Stimulated activated CD4-positive, alpha-beta T cell treated with anti-CD3 and anti-CD28 coated beads, Interleukin-1b, Interleukin-23, amount 100 ng/mL, for 24 hours (primary cell): ENCODE data around the gene SCUBE1.

Source experiments
- DNase-seq, 4 experiments: peaks; one replicate each; pipeline ENCODE4 v3.0.0-alpha.2; 2020; ENCODE audit warnings: low read depth in 4 of 4, low spot score in 1 of 4

SCUBE1 gene

DNA sequence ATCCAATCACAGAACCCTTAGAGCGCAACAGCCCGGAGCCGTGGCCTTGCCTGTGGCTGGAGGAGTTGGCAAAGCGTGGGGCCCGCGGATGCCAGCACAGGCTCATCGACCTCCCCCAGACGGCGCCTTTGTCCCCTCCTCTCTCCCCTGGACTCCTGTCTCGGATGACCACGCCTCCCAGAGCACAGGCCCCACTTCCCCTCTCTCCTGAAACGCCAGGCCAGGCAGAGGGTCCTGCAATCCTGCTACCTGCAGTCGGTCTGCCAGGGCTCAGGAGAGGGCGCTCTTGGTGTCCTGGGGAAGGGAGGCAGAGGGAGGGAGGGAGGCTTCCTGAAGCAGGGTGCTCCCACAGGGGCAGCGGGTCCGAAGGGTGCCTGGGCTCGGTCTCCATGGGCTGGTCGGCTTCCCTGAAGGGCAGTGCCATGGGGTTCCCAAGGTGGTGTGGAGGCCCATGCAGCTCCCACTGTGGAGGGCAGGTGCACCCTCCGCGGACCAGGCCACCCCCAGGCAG is 139.6 kb downstream of the SCUBE1 start:
- DNase-seq: no peak

GRCh38 chr22:43202756-43203410 is 140.3 kb downstream of the SCUBE1 start:
- no peak for DNase-seq

DNA sequence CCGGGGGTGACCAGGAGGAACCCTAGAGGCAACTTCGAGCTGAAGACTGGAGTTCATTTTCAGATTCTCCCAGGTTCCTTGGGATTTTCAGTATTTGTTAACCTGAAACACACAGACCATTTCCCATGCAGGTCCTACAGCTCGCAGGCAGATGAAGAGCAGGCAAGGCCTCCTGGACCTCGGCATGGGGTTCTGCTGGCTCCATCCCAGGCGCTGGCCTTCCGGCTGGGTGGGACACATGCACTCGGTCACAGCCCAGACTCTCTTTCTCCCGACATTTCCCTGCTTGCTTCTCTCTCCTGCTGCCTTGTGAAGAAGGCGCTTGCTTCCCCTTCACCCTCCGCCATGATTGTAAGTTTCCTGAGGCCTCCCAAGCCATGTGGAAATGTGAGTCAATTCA is 140.8 kb downstream of the SCUBE1 start:
- DNase-seq: no peak

DNA sequence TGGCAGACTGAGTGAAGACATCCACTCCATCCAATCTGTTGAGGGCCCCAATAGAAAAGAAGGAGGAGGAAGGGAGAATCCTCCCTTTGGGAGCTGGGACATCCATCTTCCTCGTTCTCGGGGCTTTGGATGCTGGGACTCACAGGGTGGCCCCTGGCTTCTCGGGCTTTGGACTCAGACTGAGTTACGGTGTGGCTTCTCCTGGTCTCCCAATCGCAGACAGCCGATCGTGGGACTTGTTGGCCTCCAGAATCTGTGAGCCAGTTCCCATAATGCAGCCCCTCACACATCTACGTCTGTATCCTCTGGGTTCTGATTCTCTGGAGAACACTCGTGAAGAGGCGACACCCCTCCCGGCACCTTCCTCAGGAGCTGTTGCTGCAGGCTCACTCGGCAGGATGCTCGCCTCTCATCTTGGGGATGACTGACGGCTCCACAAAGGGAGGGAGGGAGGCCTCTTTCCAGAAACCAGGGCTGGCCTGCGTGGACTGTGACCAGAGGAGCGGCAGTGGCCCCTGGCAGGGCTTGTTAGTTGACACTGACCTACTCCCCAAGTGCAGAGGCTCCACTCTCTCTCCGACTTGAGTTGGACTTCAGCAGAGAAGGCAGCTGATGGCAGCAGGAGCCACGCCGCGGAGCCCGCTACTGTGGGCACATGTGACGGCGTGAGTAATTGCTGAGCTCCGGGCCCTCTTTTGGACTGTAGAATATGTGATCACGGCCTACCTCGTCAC is 141.5 kb downstream of the SCUBE1 start:
- DNase-seq: no peak

GRCh38 chr22:43200555-43200954 is 142.6 kb downstream of the SCUBE1 start:
- DNase-seq: no peak

DNA sequence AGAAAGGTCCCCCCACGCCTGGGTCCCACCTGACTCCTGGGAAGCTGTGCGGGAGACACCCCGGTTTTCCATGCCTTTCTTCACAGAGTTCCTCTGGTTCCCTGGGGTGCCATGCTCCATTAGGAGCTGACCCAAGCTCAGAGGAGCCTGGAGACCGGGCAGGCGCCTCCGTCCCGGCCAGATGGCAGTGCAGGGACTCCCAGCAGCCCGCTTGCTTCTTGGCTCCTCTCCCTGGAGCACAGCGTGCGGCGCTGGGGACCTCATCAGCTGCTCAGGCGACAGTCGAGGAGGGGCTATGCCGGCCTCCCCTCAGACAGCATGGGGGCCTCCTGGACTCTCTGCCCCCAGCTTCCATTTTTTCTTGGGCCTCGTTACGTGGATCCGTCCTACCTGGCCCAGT is 143.1 kb downstream of the SCUBE1 start:
- DNase-seq: no peak

DNA sequence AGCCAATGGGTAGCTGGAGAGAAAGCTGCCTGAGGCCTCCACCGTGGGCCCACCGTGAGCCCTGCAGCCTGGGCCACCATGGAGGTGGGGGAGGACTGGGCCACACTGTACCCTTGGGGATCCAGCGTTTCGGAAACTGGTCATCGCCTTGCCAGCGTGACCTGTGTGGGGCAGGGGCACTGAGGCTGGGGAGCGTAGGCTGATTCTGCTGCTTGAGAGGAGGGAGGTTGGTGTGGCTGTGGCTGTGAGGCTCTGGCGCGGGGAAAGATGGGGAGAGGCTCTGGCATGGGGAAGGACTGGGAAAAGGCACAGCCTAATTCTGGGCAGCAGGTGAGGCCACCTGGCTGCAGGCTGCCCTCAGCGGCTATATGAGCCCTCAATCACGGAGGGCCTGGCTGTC is 143.6 kb downstream of the SCUBE1 start:
- no peak for DNase-seq

- DNase-seq: no peak
These were observed 144.2 kb downstream of the SCUBE1 start for GRCh38 chr22:43198936-43199335.

- no peak for DNase-seq
These were observed 145.0 kb downstream of the SCUBE1 start for GRCh38 chr22:43198126-43198525.

DNA sequence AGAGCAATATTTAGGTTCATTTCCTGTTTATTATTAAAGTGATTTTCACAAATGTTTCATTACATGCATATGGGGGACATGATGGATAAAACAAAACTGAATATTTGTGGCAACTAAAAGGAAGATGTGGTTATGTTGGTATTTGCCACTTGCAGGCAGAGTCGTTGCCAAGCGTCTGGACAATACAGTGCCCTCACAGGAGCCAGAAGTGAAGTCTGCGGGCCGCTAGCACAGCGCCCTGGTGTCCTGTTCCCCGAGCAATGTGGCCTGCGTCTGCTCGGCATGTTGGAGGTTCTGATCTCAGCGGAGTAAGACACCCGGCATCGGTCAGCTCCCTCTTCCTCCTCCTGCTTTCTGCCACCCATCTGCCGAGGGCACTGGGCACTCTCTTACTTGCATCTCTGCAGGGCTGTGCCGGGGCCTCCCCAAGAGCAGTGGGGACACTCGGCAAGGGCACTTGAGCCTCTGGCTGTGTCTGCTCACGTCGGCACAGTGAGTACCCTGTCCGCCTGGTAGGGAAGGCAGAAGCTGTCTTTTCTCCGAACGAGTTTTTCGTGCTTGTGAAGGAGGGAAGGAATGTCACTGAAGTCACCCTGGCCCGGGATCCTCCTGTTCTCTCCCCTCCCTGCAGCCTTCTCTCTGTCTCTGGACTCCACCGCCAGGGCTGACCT is 145.8 kb downstream of the SCUBE1 start:
- no peak for DNase-seq

DNA sequence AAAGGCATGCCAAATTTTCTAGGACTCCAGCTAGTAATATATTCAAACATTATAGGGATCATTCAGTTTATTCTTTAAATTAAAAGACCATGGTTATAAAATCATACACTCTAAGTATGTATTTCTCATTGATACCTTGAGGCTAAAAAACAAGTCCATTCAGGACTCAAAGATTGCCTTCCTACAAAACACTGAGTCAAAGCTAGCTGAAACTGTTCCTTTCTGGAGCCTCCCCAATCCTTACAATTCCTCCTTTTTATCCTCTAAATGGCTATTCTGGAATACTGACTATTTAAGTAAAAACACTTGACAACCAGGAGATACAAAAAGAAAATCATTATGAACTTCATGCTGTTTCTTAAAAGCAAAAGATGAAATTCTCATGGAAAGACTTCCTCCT is 151.3 kb downstream of the SCUBE1 start:
- DNase-seq: no peak

DNA sequence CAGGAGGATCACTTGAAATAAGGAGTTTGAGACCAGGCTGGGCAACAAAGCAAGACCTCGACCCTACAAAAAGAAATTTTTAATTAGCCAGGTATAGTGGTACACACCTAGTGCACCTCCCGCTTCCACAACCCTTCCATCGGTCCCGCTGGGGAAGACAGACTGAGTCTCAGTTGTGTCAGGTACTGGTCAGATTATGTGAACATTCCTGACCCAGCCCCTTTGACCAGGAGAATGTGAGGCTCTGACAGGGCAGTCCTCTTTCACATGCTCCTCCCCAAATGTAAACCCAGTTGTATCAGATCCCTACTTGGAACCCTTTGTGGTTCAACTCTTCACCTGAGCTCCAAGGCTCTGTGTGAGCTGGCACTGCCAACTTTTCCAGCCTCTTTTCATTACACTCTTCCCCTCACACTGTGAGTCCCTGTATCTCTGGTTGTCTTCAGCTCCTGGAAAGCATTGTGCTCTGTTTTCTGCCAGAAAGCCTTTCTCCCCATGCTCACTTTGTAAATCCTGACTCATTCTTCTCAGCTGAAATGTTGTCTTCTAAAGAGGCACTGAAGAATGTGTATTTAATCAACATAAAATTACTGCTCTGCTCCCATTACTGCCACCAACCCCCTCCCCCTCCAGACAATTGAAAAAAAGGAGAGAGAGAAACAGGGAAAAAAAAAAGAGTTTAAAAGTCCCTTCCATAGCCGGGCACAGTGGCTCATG is 154.2 kb downstream of the SCUBE1 start:
- no peak for DNase-seq

GRCh38 chr22:43187171-43188099 is 155.7 kb downstream of the SCUBE1 start:
- DNase-seq: peak; percentile 92 to 96 (median 94)

DNA sequence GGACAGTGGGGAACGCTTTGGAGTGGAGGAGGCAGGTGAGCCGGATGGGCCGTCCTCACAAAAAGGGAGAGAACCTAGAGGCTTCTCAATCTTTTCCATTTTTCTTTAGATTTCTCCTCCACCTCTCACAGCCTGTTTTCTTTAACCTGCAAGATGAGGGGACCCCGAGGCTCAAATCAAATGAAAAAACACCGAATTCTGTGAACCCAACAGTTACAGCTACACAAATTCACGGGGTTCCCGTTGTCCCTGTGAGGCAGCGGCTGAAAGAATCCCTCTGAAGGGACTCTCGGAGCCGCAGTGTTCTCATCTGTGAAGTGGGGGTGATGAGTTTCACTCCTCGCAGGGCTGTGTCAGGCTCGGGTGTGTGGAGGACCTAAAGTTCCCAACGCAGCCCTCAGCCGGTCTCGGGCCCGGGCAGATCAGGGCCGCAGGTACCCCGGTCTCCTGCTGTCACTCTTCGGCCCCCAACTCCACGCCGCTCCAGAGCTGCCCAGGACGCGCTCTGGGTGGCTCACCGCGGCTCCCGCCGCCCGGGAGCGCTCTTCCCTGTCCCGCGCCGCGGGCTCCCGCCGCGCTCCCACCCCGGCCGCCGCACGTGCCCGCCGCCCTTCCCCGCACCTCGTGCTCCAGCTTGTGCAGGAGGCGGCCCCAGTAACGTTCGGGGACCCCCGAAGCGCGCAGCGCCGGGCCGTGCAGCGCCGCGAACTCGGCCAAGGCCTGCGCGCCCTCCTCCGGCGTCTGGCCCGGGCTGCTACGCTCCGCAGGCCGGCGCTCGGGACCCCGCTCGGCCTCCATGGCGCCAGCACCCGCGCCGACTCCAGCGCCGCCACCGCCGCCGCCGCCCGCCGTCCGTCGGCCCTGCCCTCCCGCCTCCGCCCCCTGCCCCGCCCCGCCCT is 156.7 kb downstream of the SCUBE1 start, which contains the start of gene TTLL12:
TSS of gene TTLL12 (minus strand) at position 863 of the 899 bp plus-strand sequence. CDS start at position 798, 65 bp downstream.
- DNase-seq: peak; percentile 16 to 47 (median 44)

DNA sequence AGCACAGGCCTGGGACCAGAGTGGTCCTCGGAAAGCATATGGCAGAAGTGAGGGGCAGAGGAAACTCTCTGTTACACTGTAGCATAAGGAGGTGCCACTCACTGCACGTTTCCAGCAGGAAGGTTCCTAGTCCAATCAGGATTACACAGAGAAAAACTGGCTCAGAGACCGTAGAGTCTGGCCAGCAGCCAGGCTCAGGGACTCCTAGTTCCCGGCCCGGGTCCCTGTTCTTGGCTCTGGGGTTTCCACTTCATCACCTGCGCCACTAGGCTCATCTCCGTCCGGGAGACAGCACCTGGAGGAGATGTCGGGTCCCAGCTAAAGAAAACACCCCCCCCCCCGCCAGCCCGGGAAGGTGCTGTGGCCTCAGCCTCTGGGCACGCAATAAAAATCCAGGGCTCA is 157.3 kb downstream of the SCUBE1 start:
- DNase-seq: no peak

DNA sequence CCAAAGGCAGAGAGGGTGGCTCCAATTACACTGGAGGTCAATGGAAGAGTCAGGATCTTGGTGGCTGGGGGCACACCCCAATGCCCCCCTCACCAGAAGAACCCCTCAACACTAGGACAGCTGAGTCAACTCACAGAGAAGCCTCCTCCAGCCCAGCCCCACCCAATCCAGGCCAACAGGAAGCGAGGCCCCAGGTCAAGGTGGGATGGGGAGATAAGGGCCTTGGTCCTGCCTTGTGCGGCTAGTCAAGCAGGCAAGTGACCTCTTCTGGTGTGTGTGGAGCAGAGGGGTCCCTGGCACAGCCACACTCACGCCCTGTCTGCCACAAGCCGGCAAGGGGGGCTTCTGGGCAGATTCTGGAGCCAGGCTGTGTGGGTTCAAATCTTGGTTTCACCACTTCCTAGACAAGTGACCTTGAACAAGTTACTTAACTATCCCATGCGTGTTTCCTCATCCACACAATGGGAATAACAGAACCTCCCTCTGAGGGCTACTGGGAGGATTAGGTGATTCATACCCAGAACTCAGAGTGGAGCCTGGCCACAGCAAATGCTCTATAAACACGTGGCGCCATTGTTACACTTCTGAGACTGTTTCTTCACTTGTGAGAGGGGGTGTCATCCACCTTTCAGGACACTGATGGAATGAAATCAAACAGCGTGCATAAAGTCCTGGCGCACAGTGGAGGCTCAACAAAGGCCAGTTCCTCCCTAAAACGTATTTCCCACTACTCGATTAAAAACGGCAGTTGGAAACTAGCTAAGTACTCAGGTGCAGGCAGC is 159.5 kb downstream of the SCUBE1 start:
- DNase-seq: no peak

GRCh38 chr22:43182726-43183125 is 160.4 kb downstream of the SCUBE1 start:
- DNase-seq: no peak

DNA sequence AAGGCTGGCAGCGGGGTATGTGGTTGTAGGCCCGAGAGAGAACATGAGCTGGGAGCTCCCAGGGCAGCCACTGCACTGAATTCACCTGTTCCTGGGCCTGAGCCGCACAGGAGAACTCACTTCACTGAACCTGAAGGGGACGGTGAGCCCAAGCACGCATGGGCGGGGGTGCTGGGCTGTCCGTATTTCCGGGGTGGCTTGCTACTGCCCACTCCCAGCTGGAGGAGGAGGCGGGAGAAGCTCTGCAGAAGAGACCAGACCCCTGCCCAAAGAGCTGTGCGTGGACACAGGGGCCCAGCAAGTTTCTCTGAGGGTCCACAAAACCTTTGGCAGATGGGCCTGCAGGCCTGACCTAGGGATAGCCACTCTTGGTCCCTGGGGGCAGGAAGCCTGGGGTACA is 161.1 kb downstream of the SCUBE1 start:
- DNase-seq: no peak
